NCI-H82 treated with DMSO at 0.1 percent for 48 hours (cell line): ENCODE results near the gene ADAMTS14.
"Not testable (repeated sequence)": the region's sequence is repeated elsewhere in the genome, so short reads cannot be mapped to it uniquely, and the experiment has no call there.

ENCODE experiments used
- DNase-seq: peaks from one replicate; lab custom pipeline; 2025; ENCODE audit not compliant: unreplicated experiment; lab: John Stamatoyannopoulos, UW

The ADAMTS14 gene

GRCh38 chr10:70769121-70769520 lies 96.8 kb downstream of the ADAMTS14 start:
- DNase-seq = no peak

DNA sequence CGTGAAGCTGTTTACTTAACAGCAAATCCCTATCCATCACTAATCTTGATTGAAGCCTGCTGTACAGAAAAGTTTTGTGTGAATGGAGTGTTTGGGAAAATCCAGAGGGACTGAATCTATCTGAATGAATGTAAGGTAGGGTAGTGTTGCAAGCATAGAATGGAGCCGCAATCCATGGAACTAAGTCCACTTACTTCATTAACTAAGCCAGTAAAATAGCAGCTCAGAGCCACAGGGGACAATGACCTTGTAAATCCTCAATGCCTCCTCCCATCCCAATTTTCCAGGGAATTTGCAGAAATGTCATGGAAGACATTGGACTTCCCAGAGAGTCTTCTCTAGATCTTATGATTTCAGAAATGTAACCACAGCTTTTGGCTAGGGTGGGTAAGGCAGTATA lies 97.7 kb downstream of the ADAMTS14 start:
- no peak for DNase-seq

DNA sequence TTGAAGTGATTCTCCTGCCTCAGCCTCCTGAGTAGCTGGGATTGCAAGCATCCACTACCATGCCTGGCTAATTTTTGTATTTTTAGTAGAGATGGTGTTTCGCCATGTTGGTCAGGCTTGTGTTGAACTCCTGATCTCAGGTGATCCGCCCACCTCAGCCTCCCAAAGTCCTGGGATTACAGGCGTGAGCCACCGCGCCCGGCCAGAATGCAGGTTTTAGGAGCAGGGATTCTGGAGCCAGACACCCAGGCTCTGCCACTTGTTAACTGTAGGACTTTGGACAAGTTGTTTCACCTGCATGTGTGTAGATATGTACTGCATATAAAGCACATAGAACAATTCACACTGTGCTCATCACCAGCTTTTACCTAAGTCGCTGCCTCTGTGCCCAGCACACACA lies 98.2 kb downstream of the ADAMTS14 start:
- DNase-seq = not testable (repeated sequence)

DNA sequence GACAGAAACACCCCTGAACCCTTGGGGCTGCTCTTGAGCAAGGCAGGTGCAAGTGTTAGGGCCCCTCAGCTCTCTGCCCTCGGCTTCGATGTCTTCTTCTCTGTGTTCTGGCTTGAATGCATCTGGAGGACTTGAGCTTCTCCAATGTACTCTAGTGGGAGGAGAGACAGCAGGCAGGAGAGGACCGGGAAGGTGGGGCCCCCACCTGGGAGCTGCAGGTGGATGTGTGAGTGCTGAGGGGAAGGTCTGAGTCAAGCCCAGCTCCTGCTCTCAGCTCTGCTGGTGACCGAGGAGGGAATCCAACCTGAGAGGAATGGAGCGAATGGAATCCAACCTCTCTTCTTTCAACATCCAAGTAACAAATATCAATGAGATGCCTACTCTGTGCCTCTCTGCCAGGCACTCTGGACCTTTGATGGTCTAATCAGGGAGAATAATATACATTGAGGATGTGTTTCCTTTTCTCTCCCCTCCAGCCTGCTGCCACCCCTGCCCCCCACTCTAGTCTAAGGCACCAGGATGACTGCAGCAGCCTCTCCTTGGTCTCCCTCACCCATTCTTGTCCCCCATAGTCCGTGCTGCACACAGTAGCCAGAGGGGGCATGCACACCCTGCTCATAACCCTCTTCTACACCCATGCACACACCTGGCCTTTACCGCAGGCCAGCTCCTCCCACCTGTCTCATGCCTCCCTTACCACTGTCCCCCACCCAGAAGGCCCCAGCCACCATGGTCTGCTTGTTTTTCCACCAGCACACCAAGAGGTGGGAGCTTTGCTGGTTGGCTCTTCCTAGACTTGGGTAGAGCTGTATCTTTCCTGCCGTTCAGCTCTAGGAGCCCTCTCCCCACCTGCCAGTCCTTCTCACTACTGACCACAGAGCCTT lies 99.2 kb downstream of the ADAMTS14 start:
- DNase-seq = no peak

DNA sequence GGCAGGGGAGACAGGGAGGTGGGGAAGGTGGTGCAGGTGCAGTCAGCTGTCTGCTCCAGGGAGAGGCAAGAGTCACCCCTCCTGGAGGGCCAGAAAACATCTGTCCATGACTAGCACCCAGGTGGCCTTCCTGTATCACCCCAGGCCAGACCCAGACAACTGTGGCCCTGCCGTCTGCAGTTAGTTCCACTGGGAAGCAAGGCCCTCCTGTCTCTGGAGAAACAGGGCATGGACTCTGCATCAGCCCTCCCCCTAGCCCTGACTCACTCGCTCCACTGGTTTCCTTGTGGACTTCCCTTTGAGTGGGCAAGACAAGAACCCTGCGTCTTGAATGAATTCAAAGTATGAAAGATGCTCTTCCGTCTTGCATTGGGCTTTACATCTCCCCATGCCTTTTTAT lies 100.3 kb downstream of the ADAMTS14 start:
- DNase-seq = no peak

GRCh38 chr10:70773461-70773860 lies 101.2 kb downstream of the ADAMTS14 start:
- no peak for DNase-seq

- DNase-seq = no peak
Measured at GRCh38 chr10:70773965-70774809, 101.9 kb downstream of the ADAMTS14 start.

GRCh38 chr10:70774810-70775678 lies 102.7 kb downstream of the ADAMTS14 start:
- DNase-seq = no peak

DNA sequence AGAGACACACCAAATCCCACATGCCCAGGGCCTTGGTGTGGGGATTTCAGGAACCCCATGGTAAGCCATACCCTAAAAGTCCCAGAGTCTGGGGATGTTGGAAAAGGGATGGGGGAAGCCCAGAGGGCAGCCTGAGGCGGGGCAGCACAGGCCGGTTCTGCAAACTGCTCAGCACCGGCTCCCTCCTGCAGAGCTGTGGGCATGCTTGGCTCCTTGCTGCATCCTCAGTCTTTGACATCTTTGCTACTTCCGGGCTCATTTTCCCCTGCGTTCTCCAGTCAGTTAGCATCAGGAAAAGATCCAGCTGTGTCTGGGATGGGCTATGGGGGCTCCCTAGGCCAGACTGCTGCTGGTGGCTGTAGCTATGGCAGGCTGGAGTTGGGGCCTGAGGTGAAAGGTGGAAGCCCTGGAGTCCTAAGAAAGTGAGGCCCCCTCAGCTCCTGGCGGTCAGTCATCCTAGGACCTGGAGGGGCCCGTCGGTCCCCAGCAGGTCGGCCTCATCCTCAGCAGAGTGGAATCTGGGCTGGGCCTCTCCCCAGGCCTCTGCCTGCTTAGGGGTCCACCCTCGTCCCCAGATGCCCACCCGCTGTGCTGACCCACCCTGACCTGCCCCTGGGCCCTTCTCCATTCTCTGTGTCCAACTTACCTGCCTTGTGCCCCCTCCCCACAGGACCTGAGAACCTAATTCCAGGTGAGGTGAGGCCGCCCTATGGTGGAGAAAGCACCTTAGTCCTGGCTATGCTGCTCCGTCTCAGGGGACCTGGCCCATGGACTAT lies 103.6 kb downstream of the ADAMTS14 start:
- no peak for DNase-seq

- no peak for DNase-seq
Measured at GRCh38 chr10:70776455-70777005, 104.2 kb downstream of the ADAMTS14 start.

GRCh38 chr10:70777063-70777875 lies 105.0 kb downstream of the ADAMTS14 start:
- DNase-seq = no peak

GRCh38 chr10:70778267-70778924 lies 106.1 kb downstream of the ADAMTS14 start:
- no peak for DNase-seq

- no peak for DNase-seq
Measured at GRCh38 chr10:70779088-70779487, 106.8 kb downstream of the ADAMTS14 start.

DNA sequence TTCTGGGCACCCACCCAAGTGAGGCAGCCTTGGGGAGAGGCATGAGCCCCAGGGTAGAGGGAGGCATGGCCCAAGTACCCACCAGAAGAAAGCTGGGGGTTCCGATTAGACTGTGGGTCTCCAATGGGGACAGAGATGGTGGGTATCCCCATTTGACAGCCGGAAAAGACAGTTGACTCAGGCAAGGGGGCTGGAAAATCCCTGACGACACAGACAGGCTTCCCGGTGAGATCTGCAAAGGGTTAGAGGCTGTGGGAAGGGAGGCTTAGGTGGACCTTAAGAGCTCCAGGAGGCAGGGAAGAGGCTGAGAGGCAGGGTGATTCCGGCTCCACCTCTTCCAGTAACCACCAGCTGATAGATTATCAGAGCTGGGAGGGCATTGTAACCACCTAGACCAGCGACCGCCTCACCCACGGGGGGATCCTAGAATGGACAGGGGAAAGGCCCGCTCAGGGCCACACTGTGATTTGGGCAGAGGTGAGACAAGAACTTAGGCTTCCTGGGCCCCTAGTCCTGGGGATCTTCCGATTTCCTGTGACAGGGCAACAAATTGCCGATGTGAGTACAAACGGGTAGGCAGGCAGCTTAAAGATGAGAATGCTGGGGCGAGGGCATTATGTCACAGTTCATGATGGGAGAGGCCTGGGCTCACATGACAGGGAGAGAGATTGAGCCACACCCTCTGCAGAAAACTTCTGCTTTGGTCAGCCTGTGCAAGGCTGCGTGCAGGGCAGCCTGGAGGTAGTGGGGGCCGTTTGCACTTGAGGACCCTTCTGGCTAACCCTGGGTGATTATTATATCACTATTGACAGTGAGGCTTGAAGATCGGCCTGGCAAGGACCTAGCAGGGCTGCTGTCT lies 107.4 kb downstream of the ADAMTS14 start:
- DNase-seq = no peak

- no peak for DNase-seq
Measured at GRCh38 chr10:70780370-70780760, 108.1 kb downstream of the ADAMTS14 start.

DNA sequence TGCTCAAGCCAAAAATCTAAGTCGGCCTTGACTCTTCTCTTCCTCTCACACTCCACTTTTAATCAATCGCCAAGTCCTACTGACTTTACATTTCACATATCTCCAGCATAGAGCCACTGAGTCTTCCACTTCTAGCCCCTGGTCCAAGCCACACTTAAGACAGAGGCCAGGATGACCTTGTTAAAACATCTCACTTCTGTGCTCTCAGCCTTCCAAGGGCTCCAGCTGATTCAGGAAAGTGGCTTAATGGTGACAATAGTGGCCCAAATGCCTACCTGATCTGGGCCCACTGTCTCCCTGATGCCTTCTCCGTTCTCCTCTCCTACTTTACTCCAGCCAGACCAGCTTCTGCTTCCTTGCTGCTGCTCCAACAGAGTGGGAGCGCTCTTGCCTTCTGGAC lies 108.5 kb downstream of the ADAMTS14 start:
- DNase-seq = no peak

DNA sequence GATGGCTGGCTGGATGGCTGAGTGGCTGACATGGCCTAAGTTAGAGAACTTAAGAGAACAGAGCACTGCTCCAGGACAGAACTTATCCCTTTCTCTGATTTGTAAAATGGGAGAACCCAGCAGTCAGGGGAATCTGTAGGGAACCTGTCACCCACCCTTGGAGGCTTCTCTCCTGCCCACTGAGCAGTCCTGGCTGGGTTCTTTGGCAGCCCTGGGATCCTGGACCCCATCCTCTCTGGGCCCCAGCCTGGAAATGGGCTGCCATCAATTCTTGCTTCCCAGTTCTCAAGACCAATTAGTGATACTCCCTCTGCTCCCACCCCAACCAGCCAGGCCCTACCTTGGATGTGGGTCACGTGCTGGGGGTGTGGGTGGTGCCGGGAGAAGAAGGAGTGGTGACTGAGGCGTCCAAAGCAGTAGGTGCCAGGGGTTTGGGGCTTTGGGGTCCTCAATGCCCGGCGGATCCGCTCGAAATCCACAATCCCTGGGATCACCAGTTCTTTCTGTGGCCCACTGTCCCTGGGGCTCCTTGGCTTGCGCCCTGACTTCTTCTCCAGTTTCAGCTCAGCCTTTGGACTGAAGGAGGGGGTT lies 109.2 kb downstream of the ADAMTS14 start:
- no peak for DNase-seq
